ENCODE measurements around the gene NAP1L1.

The NAP1L1 gene

DNA sequence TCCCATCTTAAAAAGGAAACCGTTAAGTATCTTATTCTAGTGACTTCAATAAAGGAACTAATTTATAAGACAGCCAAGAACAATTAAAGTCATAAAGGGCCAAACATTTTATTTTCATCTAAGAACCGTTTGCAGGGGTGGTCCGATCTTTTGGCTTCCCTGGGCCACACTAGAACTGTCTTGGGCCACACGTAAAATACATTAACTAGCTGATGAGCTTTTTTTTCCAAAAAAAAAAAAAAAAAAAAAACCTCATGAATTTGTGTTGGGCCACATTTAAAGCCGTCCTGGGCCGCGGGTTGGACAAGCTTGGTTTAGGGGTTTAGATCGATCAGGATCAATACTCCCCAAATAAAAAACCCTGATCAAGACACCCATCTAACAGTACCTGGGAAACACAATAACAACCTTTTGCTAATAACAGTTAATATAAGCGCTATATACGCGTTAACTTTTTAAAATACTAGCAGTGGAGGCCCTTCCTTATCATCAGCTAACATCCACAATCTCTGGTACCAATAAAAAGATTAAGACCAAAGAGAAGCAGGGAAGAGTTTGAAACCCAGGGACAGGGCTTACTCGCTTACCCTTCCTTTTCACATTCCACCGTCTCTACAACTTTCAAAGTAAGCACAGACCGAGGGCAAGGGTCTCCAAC, 1.1 kb downstream of the NAP1L1 start:
- DNase-seq (ENCODE audit: low read depth): no peak

DNA sequence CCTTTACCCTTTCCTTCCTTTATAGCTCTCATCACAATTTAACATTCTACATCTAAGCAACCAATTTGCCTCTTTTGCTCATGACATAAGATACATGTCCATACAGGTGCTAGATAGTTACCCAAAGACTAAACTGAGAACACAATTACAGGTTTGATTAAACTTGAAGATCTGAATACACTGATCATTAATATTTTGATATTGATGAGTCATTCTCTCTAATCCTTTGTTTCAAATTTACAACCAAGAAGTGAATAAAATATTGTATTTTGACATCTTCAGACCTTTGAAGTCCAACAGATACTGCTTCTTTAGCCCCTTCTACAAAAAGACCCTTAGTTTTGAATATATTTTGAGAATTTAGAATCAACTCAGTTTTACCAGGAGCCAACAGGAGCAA, 2.6 kb downstream of the NAP1L1 start:
- DNase-seq (ENCODE audit: low read depth): no peak

DNA sequence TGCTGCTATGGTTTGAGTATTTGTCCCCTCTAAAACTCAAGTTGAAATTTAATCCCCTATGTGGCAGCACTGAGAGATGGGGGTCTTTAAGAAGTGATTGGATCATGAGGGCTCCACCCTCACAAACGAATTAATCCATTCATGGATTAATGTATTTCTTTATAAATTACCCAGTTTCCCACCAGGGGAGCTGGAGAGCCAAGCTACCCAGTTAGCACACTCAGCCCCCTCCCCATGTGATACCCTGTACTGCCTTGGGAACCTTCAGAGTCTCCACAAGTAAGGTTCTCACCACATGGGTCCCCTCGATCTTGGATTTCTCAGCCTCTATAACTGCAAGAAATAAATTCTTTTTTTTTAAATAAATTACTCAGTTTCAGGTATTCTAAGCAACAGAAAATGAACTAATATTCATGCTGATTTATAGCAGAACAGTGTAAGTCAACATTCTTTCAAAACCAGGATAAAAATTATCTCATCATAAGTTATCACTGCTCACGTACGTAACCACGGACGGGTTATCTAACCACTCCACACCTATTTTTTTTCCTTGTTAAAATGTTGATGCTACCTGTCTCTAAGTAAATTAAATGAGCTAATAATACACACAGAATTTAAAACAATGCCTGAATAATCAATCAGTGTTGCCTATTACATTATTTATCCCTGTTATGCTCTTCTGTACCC, 3.6 kb downstream of the NAP1L1 start:
- no peak for DNase-seq (ENCODE audit: low read depth)

DNA sequence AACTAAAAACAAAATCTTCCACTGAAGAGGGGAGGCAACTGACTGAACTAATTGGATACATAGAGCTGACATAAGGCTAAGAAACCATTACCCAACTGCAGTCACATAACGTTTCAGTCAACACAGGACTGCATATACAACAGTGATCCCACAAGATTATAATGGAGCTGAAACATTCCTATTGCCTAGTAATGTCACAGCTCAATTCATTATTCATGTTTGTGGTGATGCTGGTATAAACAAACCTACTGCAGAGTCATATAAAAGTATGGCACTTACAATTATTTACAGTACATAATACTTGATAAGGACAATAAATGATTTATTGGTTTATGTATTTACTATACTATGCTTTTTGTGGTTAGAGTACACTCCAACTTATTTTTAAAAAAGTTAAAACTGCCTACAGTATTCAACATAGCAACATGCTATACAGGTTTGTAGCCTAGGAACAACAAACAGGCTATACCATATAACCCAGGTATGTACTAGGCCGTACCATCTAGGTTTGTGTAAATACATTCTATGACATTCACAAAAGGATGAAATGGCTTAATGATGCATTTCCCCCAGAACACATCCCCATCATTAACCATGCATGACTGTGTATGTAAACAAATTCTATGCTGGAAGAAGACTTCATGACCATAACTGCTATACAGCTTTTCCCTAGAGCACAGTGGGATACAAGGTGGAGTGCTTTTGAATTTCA, 4.3 kb downstream of the NAP1L1 start:
- DNase-seq (ENCODE audit: low read depth): no peak

DNA sequence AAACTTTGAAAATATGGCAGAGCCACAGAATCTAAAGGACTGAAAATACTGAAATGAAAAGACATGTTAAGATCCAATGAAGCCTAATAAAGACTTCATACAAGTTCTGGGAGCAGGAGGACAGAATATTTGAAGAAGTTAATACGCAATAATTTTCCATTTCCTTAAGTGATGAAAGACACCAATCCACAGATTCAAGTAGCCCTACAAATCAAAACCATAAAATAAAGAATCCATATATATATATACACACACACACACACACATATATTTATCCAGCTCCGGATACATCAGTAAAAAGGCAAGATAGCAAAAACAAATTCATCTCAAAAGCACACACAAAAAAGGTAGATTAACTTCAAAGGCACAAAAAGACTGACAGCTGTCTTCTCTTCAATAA, 5.7 kb downstream of the NAP1L1 start:
- no peak for DNase-seq (ENCODE audit: low read depth)

DNA sequence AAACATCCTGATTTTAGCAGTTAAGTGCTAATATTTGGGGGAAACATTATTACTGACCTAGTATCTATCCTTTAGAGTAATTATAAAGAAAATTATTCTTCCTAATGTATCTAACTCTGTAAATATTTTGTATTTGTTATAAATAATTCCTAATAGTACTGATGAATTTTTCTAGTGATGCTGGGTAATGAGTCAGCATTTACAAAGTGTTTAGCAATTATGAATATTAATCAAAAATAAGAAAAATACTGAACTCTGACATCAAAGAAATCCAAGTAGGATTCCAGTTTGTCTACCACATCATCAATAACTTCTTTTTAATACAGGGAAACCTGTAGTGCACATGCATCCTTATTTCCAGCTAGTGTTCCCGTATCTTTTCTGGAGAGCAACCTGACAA, 9.0 kb downstream of the NAP1L1 start:
- DNase-seq (ENCODE audit: low read depth): no peak

DNA sequence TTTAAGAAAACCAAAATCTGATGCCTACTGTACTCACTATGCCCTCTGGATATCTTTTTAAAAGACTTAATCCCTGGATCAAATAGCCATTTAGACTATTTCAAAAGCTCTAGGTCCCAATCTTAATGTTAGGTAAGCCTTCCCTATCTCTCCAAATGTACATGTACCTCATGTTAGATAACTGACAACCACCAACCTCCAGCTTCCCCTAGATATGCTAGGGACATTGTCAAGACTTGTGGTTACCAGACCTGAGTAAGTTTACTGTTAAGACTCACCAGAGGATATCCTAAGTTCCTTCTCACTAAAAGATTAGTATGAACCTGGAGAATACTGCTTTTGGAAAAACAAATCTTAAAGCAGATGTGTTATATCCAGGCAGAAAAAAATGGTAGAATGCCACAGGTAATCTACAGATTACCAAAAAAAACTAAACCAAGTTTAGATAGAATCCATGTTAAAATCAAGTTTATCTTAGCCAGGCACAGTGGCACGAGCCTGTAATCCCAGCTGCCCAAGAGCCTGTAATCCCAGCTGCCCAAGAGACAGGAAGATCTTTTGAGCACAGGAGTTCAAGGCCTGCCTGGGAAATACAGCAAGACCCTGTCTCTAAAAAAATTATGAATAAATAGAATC, 9.7 kb downstream of the NAP1L1 start:
- no peak for DNase-seq (ENCODE audit: low read depth)

DNA sequence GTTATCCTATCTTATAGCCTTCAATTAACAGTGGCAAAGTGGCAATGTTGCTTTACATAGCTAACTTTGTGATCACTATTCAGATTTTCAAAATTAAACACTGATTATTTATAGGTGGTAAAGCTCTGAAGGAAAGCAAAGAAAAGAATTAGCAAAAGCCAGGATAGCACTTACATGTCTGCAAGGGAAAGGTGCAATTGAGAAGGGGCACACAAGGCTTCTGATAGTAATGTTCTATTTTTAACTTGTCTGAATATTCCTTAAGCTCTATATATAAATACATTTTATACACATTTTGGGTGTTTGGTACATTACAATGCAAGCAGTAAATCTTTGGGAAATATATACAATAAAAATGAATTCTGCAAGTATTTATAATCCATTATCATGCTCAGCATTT, 10.9 kb downstream of the NAP1L1 start:
- DNase-seq (ENCODE audit: low read depth): no peak

DNA sequence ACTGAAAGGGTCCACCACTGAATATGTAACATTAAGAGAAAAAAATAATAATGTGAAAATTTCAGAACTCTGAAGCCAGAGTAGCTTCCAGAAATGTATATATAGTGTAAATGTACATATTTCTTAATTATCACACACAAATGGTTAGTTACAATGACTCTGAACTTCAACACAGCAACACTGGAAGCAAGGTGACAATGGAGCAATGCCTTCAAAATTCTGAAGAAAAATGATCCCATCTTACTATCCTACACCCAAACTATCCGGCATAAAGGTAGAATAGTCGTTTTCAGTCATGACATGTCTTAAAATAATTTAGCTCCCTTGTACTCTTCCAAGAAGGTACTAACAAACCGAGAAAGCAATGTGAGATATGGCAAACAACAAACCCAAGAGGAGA, 11.9 kb downstream of the NAP1L1 start:
- DNase-seq (ENCODE audit: low read depth): no peak

DNA sequence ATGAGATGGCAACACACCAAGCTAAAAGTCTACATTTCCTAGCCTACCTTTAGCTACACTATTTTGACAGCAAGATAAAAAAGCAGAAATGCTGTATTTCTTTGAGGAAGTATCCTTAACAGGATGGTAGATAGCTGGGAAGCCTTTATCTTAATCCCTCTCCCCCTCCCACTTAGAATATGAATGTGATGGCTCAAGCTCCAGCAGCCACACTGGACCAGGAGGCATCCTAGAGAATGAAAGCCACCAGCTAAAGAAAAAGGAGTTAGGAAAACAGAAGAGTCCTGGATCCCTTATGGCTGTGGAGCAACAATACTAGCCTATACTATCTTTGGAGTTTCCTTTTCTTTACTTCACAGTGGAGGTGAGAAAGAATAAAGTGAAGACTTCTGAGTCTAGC, 15.1 kb downstream of the NAP1L1 start:
- no peak for DNase-seq (ENCODE audit: low read depth)

DNA sequence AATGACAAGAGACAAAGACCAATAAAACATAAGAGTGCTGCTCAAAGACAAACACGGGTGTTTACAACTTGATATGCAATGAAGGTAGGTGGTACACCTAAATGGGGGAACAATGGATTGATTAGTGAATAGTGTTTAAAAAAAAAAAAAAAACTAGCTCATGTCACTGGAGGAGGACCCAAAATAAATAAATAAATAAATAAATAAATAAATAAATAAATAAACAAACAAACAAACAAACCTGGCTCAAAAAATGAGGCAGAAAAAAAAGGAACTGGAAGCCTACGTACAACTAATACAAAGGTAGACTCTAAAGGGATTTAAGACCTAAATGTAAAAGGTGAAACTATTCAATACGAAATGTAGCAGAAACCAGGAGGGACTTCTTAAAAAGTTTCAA, 18.6 kb downstream of the NAP1L1 start:
- no peak for DNase-seq (ENCODE audit: low read depth)

DNA sequence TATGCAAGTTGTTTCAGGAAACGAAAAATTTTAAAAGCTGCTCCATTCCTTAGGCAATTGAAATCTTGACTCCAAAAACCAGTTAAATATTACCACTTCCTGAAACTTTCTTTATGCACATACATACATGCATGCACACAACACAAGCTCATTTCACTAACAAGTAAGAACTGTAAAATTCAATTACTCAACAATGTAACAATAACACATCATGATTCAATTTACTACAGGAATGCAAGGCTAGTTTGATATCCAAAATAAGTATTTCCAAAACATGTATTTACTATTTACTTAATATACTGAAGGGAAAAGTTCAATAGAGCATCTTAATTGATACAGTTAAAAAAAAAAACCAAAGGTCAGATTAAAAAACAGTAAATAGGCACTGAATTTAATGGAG, 19.6 kb downstream of the NAP1L1 start:
- DNase-seq (ENCODE audit: low read depth): no peak

DNA sequence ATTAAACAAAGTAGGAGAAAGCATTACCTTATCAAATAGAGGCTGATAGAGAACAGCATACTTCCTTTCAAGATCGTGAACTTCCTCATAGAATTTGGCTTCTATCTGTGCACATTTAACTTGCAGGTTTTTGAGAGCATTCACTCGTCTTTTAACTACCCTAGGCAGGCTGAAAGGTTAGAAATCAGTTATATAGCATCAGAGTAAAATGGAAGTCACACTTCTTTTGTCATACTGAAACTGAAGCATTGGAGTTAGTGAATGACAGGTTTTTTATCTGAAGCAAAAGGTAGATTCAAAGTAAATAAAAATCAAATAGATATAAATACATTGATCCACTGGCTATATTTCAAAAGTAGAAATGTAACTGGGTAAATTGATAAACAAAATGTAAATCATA, 24.4 kb downstream of the NAP1L1 start:
- no peak for DNase-seq (ENCODE audit: low read depth)

DNA sequence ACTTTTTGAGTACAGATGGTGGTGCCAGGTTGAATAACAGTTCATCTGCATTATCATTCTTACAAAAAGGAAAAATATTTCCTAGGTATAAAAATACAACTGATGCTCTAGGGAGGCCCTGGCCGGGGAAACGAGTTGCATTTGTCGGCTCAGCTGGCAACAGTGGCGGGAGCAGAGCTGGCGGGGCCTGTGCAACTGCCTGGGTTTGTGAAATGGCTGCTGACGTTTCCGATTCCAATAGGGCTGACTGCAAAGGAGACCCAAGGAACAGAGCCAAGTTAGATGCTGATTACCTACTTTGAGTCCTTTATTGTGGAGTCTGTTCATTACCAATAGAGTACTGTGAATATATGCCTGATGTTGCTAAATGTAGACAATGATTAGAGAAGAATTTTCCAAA, 27.2 kb downstream of the NAP1L1 start:
- DNase-seq (ENCODE audit: low read depth): no peak

DNA sequence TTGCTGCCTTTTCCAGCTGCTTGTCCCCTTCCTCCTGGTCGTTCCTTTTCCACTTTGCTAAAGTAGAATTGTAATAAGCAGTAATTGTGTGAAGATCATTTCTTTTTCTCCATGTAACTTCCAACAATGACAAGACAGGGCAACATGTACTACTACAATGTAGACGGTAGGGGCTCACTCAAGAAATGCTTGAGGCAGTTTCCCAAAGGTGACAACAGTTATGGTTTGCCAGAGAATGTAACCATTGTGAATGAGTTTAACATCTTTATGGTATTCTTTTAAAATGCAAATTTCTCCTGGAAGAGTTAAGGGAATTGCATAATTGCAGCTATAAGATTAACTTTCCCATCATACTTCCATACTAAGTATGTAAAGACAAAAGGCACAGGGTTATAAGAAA, 29.1 kb downstream of the NAP1L1 start:
- DNase-seq (ENCODE audit: low read depth): no peak

DNA sequence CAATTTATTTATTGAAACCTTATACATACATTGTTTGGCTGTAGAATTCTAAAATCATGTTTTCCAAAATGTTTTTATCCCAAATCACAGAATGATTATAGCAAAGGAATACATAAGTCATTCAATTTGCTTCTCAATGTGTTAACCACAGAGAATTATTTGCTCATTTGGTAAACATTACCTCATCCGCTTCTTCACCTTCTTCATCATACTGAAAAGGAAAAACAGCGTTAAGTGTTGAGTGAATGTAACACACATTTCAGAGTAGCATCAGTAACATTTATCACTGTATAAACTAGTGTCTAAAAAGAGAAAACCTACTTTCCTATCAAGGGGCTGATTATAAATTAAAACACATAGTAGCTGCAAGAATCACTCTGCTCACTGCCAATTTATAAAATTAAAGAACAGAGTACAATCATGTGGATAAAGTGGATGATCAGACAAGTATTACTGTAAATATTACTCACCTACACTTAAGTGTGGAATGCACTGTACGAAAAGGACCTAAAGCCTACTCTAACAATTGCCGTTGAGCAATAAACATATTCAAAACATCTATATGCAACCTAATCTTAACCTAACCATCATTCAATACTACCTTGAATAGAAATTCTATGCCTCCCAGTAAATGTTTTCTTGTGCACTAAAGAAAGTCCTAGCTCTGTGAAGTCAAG, 34.8 kb downstream of the NAP1L1 start:
- no peak for DNase-seq (ENCODE audit: low read depth)

DNA sequence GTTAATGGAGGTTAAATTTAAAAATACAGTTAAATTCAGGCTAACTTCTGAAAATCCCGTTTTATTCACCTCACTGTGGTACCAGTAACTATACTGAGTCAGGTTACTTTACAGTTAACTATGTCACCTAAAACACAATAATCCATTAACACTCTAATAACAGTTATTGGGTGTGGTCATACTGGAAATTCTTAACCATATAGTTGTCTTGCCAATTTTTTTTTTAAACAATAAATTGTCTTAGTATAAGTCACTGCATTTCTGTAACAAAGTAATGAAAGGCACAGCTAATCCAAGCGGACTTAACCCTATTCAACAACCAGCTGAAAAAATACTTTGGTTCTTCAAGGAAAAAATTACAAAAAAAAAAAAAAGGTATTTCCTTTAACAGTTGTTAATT, 36.7 kb downstream of the NAP1L1 start:
- no peak for DNase-seq (ENCODE audit: low read depth)

DNA sequence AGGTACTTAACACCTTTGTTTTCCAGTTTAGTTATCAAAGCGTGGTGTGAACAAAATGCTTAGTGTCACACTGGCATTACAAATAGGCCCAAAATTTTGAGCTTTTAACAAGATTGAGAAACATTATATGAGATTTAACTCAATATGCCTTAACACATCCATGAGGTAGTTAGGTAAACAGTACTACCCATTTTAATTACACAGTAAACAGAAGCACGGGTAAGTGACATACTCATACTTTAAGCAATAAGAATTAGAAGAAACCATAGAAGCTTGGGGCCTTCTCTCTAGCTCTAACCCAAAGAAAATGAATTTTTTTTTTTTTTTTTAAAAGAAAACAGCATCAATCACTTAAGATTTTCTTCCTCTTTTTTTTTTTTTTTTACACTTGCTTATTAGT, 37.4 kb downstream of the NAP1L1 start:
- DNase-seq (ENCODE audit: low read depth): no peak

DNA sequence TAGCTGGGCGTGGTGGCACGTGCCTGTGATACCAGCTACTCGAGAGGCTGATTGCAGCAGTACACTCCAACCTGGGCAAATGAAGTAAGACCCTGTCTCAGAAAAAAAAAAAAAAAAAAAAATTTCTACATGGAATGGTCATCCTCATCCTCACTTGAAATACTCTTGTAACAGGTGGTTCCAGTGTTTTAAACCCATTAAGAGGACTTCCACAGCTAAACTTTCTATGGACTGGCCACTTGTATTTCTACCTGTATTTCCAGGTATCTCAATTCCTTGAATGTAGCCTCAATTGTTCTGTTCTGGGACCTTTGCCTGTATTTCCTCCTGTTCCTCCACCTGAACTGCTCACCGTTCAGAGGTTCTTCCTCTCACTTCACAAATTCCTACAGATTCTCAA, 41.1 kb downstream of the NAP1L1 start:
- no peak for DNase-seq (ENCODE audit: low read depth)

DNA sequence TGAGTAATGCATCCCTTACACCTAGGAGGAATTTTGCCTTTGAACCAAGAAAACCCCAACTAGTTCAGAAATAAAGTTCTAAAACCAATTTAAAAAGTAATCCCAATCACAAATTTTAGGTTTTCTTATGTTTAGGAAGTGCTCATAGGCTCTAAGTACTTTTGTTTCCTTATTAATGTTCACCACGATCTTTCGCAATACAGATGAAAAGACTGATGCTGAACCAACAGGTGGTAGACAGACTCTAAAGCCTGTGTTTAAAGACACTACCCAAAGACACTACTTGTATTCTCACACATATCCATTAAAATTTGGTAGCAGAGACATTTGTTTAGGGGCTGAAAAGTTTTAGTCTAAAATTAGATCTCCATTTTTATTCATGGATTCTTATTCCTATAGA, 42.3 kb downstream of the NAP1L1 start:
- no peak for DNase-seq (ENCODE audit: low read depth)

DNA sequence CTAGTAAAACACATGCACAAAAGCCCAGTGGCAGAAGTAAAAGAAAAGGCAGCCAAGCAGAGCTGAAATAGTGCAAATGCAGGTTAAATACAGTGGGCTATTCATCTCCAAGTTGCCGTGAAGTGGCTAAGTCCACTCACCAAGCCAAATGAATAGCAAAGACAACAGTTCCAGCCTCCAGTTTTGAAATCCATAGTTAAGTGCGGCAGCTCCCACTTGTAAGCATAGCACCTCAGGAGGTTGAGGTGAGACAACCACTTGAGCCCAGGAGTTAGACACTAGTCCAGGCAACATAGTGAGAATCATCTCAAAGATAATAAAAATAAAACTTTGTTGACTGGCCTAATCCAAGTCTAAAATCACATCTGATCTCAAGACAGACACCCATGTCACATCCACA, 43.1 kb downstream of the NAP1L1 start:
- DNase-seq (ENCODE audit: low read depth): no peak

DNA sequence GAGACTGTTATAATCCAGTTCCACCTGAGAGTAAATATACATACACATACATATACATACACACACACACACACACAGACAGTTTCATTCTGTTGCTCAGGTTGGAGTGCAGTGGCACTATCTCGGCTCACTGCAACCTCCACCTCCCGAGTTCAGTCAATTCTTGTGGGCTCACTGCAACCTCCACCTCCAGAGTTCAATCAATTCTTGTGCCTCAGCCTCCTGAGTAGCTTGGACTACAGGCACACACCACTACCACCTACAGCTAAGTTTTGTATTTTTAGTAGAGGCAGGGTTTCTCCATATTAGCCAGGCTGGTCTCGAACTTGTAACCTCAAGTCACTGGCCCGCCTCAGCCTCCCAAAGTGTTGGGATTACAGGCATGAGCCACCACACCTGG, 44.0 kb downstream of the NAP1L1 start:
- DNase-seq (ENCODE audit: low read depth): no peak

DNA sequence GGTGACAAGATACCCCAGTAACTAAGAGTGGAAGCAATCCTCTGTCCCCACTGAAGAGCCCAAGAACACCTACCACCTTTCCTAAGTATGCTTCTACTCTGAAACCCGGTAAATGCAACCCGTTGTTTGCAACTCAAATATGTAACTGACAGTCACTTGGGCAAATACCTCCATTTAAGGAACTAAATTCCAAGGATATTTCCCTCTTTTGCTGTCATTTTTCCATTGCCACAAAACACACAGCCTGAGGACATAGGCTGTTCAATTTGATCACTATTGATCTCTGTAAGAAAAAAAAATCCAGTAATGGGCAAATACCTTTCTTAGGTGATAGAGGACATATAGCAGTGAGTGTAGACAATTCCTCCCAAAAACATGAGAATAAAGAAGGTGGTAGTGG, 46.3 kb downstream of the NAP1L1 start:
- no peak for DNase-seq (ENCODE audit: low read depth)

Data from stimulated activated CD8-positive, alpha-beta memory T cell treated with anti-CD3 and anti-CD28 coated beads, Interleukin-4, amount 100 ng/mL, for 24 hours (primary cell).